CD4-positive, CD25-positive, alpha-beta regulatory T cell (primary cell): ENCODE results near the gene GARNL3. TPM values are rescaled to one million over a fixed set of nuclear protein-coding genes. Genes with fewer than 3 reads are reported as not detected.

ENCODE experiments used
- ATAC-seq, 2 donors: fragments of 150-1000 bp; cut with Tn5 transposase; one replicate each; pipeline ENCODE4 v1.10.0; 2021; ENCODE audit warnings: low read depth in 2 of 2, moderate number of reproducible peaks in 2 of 2, moderate library complexity in 1 of 2
- DNase-seq, 3 donors: peaks; one replicate each; pipeline versions ENCODE4 v3.0.0 to v3.0.0-alpha.2; 2012 to 2022; ENCODE audit warnings: mixed read lengths in 1 of 3
- H3K27ac ChIP-seq: one replicate; pipeline ENCODE4 v1.7.0; 2013; ENCODE audit warnings: mild to moderate bottlenecking, low read length; ENCODE audit not compliant: insufficient read depth, poor library complexity, severe bottlenecking
- H3K27me3 ChIP-seq: one replicate; pipeline ENCODE4 v1.7.0; 2013; ENCODE audit warnings: low read length; ENCODE audit not compliant: control insufficient read depth, insufficient read depth
- H3K36me3 ChIP-seq: one replicate; pipeline ENCODE4 v1.7.0; 2013; ENCODE audit warnings: mild to moderate bottlenecking, low read length, moderate library complexity; ENCODE audit not compliant: control insufficient read depth, insufficient read depth
- H3K4me1 ChIP-seq: 2 replicates; pipeline ENCODE4 v1.7.0; 2013; ENCODE audit warnings: mild to moderate bottlenecking, low read length; ENCODE audit not compliant: insufficient read depth, control insufficient read depth, poor library complexity, severe bottlenecking
- H3K4me3 ChIP-seq: one replicate; pipeline ENCODE4 v1.7.0; 2013; ENCODE audit warnings: low read depth, mild to moderate bottlenecking, low read length, moderate library complexity
- H3K9me3 ChIP-seq, 2 experiments: 1 replicate in 1 of 2; 2 replicates in 1 of 2; pipeline ENCODE4 v1.7.0; 2013; ENCODE audit warnings: low read length in 2 of 2, mild to moderate bottlenecking in 1 of 2, moderate library complexity in 1 of 2; ENCODE audit not compliant: control insufficient read depth in 2 of 2
- H3K27ac Mint-ChIP-seq, 3 donors: one replicate each; pipeline ENCODE4 v1.8.0; 2020 to 2022; ENCODE audit warnings: mild to moderate bottlenecking in 3 of 3, mixed read lengths in 3 of 3, moderate library complexity in 2 of 3
- H3K27me3 Mint-ChIP-seq: one replicate; pipeline ENCODE4 v1.8.0; 2022; ENCODE audit warnings: mild to moderate bottlenecking, mixed read lengths
- H3K36me3 Mint-ChIP-seq: one replicate; pipeline ENCODE4 v1.8.0; 2020; ENCODE audit warnings: mixed read lengths
- H3K4me1 Mint-ChIP-seq, 4 donors: one replicate each; pipeline ENCODE4 v1.8.0; 2020 to 2022; ENCODE audit warnings: mixed read lengths in 4 of 4, mild to moderate bottlenecking in 1 of 4
- H3K4me3 Mint-ChIP-seq, 4 donors: one replicate each; pipeline ENCODE4 v1.8.0; 2020 to 2022; ENCODE audit warnings: mild to moderate bottlenecking in 4 of 4, mixed read lengths in 4 of 4, moderate library complexity in 3 of 4
- H3K9me3 Mint-ChIP-seq, 7 donors: one replicate each; pipeline ENCODE4 v1.8.0; 2020 to 2022; ENCODE audit warnings: mixed read lengths in 7 of 7, mild to moderate bottlenecking in 3 of 7, moderate library complexity in 2 of 7
- polyA plus RNA-seq, 4 donors: library from polyadenylated mRNA; unstranded; fragments of 300-500 nt; fragmentation: Illumina TruSeq; gene quantifications; one replicate each; pipeline ENCODE4 v1.2.3, GENCODE V29; 2021
- total RNA-seq: library from RNA; stranded (reverse); gene quantifications from one replicate; pipeline ENCODE4 v1.2.3, GENCODE V29; 2022

The GARNL3 gene
- total and polyA plus RNA-seq, 5 donors from 2014 or later = 0.69 to 4.3 (median 0.99) TPM; not detected in 2

- Histone ChIP-seq H3K27ac (no peak overlapping the region), H3K36me3 (no peaks in the 10 kb centered on the region), H3K4me1 (no peaks in the 10 kb centered on the region), H3K4me3 (no peak overlapping the region), H3K9me3 (no peaks in the 10 kb centered on the region), H3K27me3 (peaks cover 24% of the 10 kb centered on the region)
- DNase-seq (no peak), ATAC-seq (no peak)
- H3K9me3 Mint-ChIP-seq = no peaks in the 10 kb centered on the region
- no peak overlapping the region for H3K27ac Mint-ChIP-seq
- H3K27me3 Mint-ChIP-seq = peaks cover 54% of the 10 kb centered on the region
- no peak overlapping the region for H3K4me3 Mint-ChIP-seq
- no peaks in the 10 kb centered on the region for H3K4me1 Mint-ChIP-seq
- H3K36me3 Mint-ChIP-seq = peaks cover 4% of the 10 kb centered on the region
Observed at GRCh38 chr9:127370672-127371648, 106.4 kb downstream of the GARNL3 start.

DNA sequence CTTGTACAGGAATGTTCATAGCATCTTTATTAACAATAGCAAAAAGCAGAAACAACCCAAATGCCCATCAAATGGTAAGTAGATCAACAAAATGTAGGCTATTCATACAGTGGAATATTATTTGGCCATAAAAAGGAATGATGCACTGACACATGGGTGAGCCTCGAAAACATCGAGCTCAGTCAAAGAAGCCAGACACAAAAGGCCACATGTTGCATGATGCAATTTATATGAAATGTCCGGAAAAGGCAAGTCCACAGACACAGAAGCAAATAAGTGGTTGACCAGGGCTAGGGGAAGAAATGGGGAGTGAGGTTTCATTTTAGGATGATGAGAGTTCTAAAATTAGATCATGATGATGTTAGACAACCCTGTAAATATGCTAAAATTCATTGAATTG, 115.9 kb downstream of the GARNL3 start:
- H3K4me1 Mint-ChIP-seq = no peaks in the 10 kb centered on the region
- DNase-seq (no peak), ATAC-seq (no peak)
- no peak overlapping the region for H3K27ac ChIP-seq
- H3K4me1 ChIP-seq = no peaks in the 10 kb centered on the region
- H3K9me3 ChIP-seq = peaks cover 7% of the 10 kb centered on the region in 2 experiments
- H3K36me3 Mint-ChIP-seq = no peaks in the 10 kb centered on the region
- H3K27me3 Mint-ChIP-seq = peaks cover 62% of the 10 kb centered on the region
- H3K36me3 ChIP-seq = no peaks in the 10 kb centered on the region
- no peak overlapping the region for H3K27ac Mint-ChIP-seq
- H3K9me3 Mint-ChIP-seq = peaks cover 0 to 9% (median 0%) of the 10 kb centered on the region in 7 donors
- H3K4me3 Mint-ChIP-seq = no peak overlapping the region
- H3K27me3 ChIP-seq = peaks cover 32% of the 10 kb centered on the region
- no peak overlapping the region for H3K4me3 ChIP-seq

DNA sequence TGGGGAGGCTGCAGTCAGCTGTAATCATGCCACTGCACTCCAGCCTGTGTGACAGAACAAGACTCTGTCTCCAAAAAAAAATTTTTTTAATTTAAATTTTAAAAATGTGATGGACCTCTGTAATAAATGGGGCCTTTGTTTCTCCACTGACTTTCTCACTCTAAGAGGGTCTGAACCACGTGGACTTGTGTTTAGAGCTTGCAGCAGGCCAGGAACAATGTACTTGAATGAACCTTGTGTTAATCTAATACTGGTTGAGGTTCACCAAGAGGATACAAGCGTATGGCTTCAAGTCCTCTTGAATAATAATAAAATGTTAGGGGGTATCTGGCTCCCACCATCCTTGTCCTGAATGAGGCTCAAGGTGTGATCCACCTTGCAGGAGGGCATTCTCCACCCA, 118.0 kb downstream of the GARNL3 start:
- Mint-ChIP-seq H3K27ac (no peak overlapping the region), H3K9me3 (peaks cover 0 to 9% (median 0%) of the 10 kb centered on the region in 7 donors), H3K36me3 (no peaks in the 10 kb centered on the region), H3K4me1 (peaks cover 0 to 11% (median 0%) of the 10 kb centered on the region in 4 donors), H3K27me3 (peaks cover 59% of the 10 kb centered on the region), H3K4me3 (no peak overlapping the region)
- Histone ChIP-seq H3K36me3 (no peaks in the 10 kb centered on the region), H3K4me3 (no peak overlapping the region), H3K27ac (no peak overlapping the region), H3K9me3 (peaks cover 7% of the 10 kb centered on the region in 2 experiments), H3K4me1 (no peaks in the 10 kb centered on the region), H3K27me3 (peaks cover 43% of the 10 kb centered on the region)
- DNase-seq (no peak), ATAC-seq (no peak)

GRCh38 chr9:127384016-127384730, 119.6 kb downstream of the GARNL3 start:
- Mint-ChIP-seq H3K9me3 (peaks cover 0 to 4% (median 0%) of the 10 kb centered on the region in 7 donors), H3K4me1 (peaks cover 11 to 25% (median 13%) of the 10 kb centered on the region in 4 donors), H3K36me3 (no peaks in the 10 kb centered on the region), H3K27me3 (peaks cover 60% of the 10 kb centered on the region), H3K27ac (no peak overlapping the region), H3K4me3 (no peak overlapping the region)
- no peak overlapping the region for H3K27ac ChIP-seq
- DNase-seq (no peak), ATAC-seq (no peak)
- no peaks in the 10 kb centered on the region for H3K36me3 ChIP-seq
- no peak overlapping the region for H3K4me3 ChIP-seq
- peaks cover 3 to 5% of the 10 kb centered on the region in 2 experiments for H3K9me3 ChIP-seq
- H3K4me1 ChIP-seq = peaks cover 16% of the 10 kb centered on the region
- H3K27me3 ChIP-seq = peaks cover 40% of the 10 kb centered on the region

GRCh38 chr9:127384901-127385300, 120.3 kb downstream of the GARNL3 start:
- no peak overlapping the region for H3K4me3 Mint-ChIP-seq
- peaks cover 58% of the 10 kb centered on the region for H3K27me3 Mint-ChIP-seq
- DNase-seq (no peak), ATAC-seq (no peak)
- no peaks in the 10 kb centered on the region for H3K36me3 Mint-ChIP-seq
- Histone ChIP-seq H3K27ac (no peak overlapping the region), H3K4me1 (peaks cover 19% of the 10 kb centered on the region), H3K4me3 (no peak overlapping the region), H3K36me3 (no peaks in the 10 kb centered on the region), H3K27me3 (peaks cover 35% of the 10 kb centered on the region), H3K9me3 (no peaks in the 10 kb centered on the region)
- peaks cover 11 to 28% (median 14%) of the 10 kb centered on the region in 4 donors for H3K4me1 Mint-ChIP-seq
- H3K27ac Mint-ChIP-seq = no peak overlapping the region
- peaks cover 0 to 2% (median 0%) of the 10 kb centered on the region in 7 donors for H3K9me3 Mint-ChIP-seq

- Histone ChIP-seq H3K4me1 (peaks cover 19% of the 10 kb centered on the region), H3K9me3 (no peaks in the 10 kb centered on the region), H3K4me3 (no peak overlapping the region), H3K36me3 (no peaks in the 10 kb centered on the region), H3K27me3 (peaks cover 36% of the 10 kb centered on the region), H3K27ac (no peak overlapping the region)
- H3K27me3 Mint-ChIP-seq = peaks cover 65% of the 10 kb centered on the region
- no peaks in the 10 kb centered on the region for H3K36me3 Mint-ChIP-seq
- ATAC-seq (no peak), DNase-seq (no peak)
- no peak overlapping the region for H3K4me3 Mint-ChIP-seq
- peaks cover 0 to 2% (median 0%) of the 10 kb centered on the region in 7 donors for H3K9me3 Mint-ChIP-seq
- H3K4me1 Mint-ChIP-seq = peaks cover 11 to 34% (median 15%) of the 10 kb centered on the region in 4 donors
- no peak overlapping the region for H3K27ac Mint-ChIP-seq
Observed at GRCh38 chr9:127386249-127386648, 121.7 kb downstream of the GARNL3 start.

DNA sequence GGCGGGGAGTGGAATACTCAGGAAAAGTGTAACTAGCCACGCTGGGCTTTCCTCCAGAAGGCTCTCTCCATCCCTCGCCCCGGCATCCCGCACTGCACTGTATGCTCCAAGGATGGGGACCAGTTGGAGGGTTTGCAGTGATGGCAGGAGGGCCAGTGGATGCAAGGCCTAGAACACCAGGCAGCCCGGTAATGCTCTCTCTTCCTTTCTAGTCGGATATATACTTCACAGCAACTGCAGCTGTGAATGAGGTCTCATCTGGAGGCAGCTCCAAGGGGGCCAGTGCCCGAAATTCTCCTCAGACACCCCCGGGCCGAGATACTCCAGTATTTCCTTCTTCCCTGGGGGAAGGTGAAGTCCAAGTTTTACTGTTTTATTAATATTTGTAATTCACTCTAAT, 122.4 kb downstream of the GARNL3 start:
- Mint-ChIP-seq H3K4me3 (peak overlapping the region in 1 of 4 donors; percentile 45), H3K4me1 (peaks cover 11 to 34% (median 15%) of the 10 kb centered on the region in 4 donors), H3K27ac (no peak overlapping the region), H3K9me3 (no peaks in the 10 kb centered on the region), H3K27me3 (peaks cover 64% of the 10 kb centered on the region), H3K36me3 (no peaks in the 10 kb centered on the region)
- Histone ChIP-seq H3K27ac (no peak overlapping the region), H3K4me1 (peaks cover 19% of the 10 kb centered on the region), H3K9me3 (no peaks in the 10 kb centered on the region), H3K36me3 (no peaks in the 10 kb centered on the region), H3K27me3 (peaks cover 41% of the 10 kb centered on the region), H3K4me3 (no peak overlapping the region)
- no peak for DNase-seq
- no peak for ATAC-seq
